Immature natural killer cell (primary cell): ENCODE measurements around the gene POU5F1. TPM values are rescaled to one million over a fixed set of nuclear protein-coding genes. Genes with fewer than 3 reads are reported as not detected.
A peak's percentile ranks its signal among the peaks of the same experiment; 100 is the strongest.
"Not testable (repeated sequence)": the region's sequence is repeated elsewhere in the genome, so short reads cannot be mapped to it uniquely, and the experiment has no call there.

Source experiments
- DNase-seq, 3 donors: peaks; one replicate each; pipeline ENCODE4 v3.0.0; 2022; ENCODE audit warnings: mixed read lengths in 1 of 3
- H3K27ac Mint-ChIP-seq, 6 donors: one replicate each; pipeline ENCODE4 v1.8.0; 2020; ENCODE audit warnings: mixed read lengths in 6 of 6, mild to moderate bottlenecking in 5 of 6, inconsistent platforms in 4 of 6, moderate library complexity in 3 of 6
- H3K27me3 Mint-ChIP-seq, 3 donors: one replicate each; pipeline ENCODE4 v1.8.0; 2020 to 2021; ENCODE audit warnings: low read depth in 3 of 3, mild to moderate bottlenecking in 3 of 3, mixed read lengths in 3 of 3, moderate library complexity in 3 of 3, inconsistent platforms in 1 of 3
- H3K36me3 Mint-ChIP-seq, 3 donors: one replicate each; pipeline ENCODE4 v1.8.0; 2020; ENCODE audit warnings: mixed read lengths in 3 of 3, inconsistent platforms in 2 of 3, mild to moderate bottlenecking in 2 of 3
- H3K4me1 Mint-ChIP-seq, 2 donors: one replicate each; pipeline ENCODE4 v1.8.0; 2020; ENCODE audit warnings: inconsistent platforms in 2 of 2, mild to moderate bottlenecking in 2 of 2, mixed read lengths in 2 of 2, moderate library complexity in 1 of 2
- H3K4me3 Mint-ChIP-seq, 5 donors: one replicate each; pipeline ENCODE4 v1.8.0; 2020; ENCODE audit warnings: mild to moderate bottlenecking in 5 of 5, mixed read lengths in 5 of 5, inconsistent platforms in 3 of 5, moderate library complexity in 3 of 5
- H3K9me3 Mint-ChIP-seq, 6 donors: one replicate each; pipeline ENCODE4 v1.8.0; 2020; ENCODE audit warnings: mild to moderate bottlenecking in 6 of 6, mixed read lengths in 6 of 6, inconsistent platforms in 4 of 6, moderate library complexity in 3 of 6
- polyA plus RNA-seq, 3 donors: library from polyadenylated mRNA; unstranded; fragments of 300-500 nt; fragmentation: Illumina TruSeq; gene quantifications; one replicate each; pipeline ENCODE4 v1.2.3, GENCODE V29; 2021

POU5F1 gene
- polyA plus RNA-seq, 3 donors from 2014 or later, result 0.15 TPM; not detected in 2

GRCh38 chr6:31197559-31198305 is 27.2 kb upstream of the POU5F1 start:
- Mint-ChIP-seq H3K27me3 (peaks cover 11 to 17% (median 13%) of the 10 kb centered on the region in 3 donors), H3K9me3 (no peaks in the 10 kb centered on the region), H3K27ac (peak overlapping the region; percentile 89 to 97 (median 96)), H3K4me1 (peaks cover 47 to 63% of the 10 kb centered on the region in 2 donors), H3K4me3 (peak overlapping the region; percentile 90 to 96 (median 92)), H3K36me3 (peaks cover 0 to 7% (median 3%) of the 10 kb centered on the region in 3 donors)
- peak; percentile 94 to 95 (median 94) for DNase-seq

GRCh38 chr6:31196251-31197022 is 26.0 kb upstream of the POU5F1 start:
- H3K4me1 Mint-ChIP-seq, result peaks cover 39 to 52% of the 10 kb centered on the region in 2 donors
- H3K27ac Mint-ChIP-seq, result peak overlapping the region; percentile 89 to 97 (median 96)
- not testable (repeated sequence) for H3K36me3 Mint-ChIP-seq, DNase-seq, H3K9me3 Mint-ChIP-seq
- peak overlapping the region; percentile 90 to 96 (median 92) for H3K4me3 Mint-ChIP-seq
- peaks cover 11 to 17% (median 13%) of the 10 kb centered on the region in 3 donors for H3K27me3 Mint-ChIP-seq

GRCh38 chr6:31195308-31195979 is 25.0 kb upstream of the POU5F1 start:
- Mint-ChIP-seq H3K27ac (peak overlapping the region in 3 of 6 donors; percentile 94 to 96 (median 95)), H3K4me1 (peaks cover 34 to 45% of the 10 kb centered on the region in 2 donors), H3K27me3 (peaks cover 11 to 17% (median 13%) of the 10 kb centered on the region in 3 donors)
- not testable (repeated sequence) for H3K9me3 Mint-ChIP-seq, DNase-seq, H3K4me3 Mint-ChIP-seq, H3K36me3 Mint-ChIP-seq

- Mint-ChIP-seq H3K36me3 (peaks cover 0 to 4% (median 3%) of the 10 kb centered on the region in 3 donors), H3K4me1 (peaks cover 26 to 35% of the 10 kb centered on the region in 2 donors), H3K9me3 (no peaks in the 10 kb centered on the region), H3K27me3 (peaks cover 11 to 17% (median 13%) of the 10 kb centered on the region in 3 donors), H3K4me3 (no peak overlapping the region), H3K27ac (peak overlapping the region; percentile 17 to 81 (median 66))
- no peak for DNase-seq
These were observed 23.8 kb upstream of the POU5F1 start for GRCh38 chr6:31194061-31194834.

GRCh38 chr6:31193206-31193605 is 22.7 kb upstream of the POU5F1 start:
- H3K9me3 Mint-ChIP-seq, result no peaks in the 10 kb centered on the region
- H3K27ac Mint-ChIP-seq, result peak overlapping the region in 2 of 6 donors; percentile 6 to 12
- H3K4me3 Mint-ChIP-seq, result no peak overlapping the region
- H3K36me3 Mint-ChIP-seq, result peaks cover 0 to 4% (median 3%) of the 10 kb centered on the region in 3 donors
- DNase-seq, result no peak
- peaks cover 20 to 29% of the 10 kb centered on the region in 2 donors for H3K4me1 Mint-ChIP-seq
- peaks cover 11 to 17% (median 13%) of the 10 kb centered on the region in 3 donors for H3K27me3 Mint-ChIP-seq

GRCh38 chr6:31192431-31193105 is 22.1 kb upstream of the POU5F1 start:
- not testable (repeated sequence) for H3K4me3 Mint-ChIP-seq
- H3K27ac Mint-ChIP-seq, result peak overlapping the region in 3 of 6 donors; percentile 15 to 81 (median 21)
- peaks cover 15 to 23% of the 10 kb centered on the region in 2 donors for H3K4me1 Mint-ChIP-seq

GRCh38 chr6:31190488-31190887 is 20.0 kb upstream of the POU5F1 start:
- no peak overlapping the region for H3K4me3 Mint-ChIP-seq
- H3K27me3 Mint-ChIP-seq, result peaks cover 0 to 2% (median 1%) of the 10 kb centered on the region in 3 donors
- peaks cover 3 to 8% of the 10 kb centered on the region in 2 donors for H3K4me1 Mint-ChIP-seq
- H3K9me3 Mint-ChIP-seq, result no peaks in the 10 kb centered on the region
- no peak overlapping the region for H3K27ac Mint-ChIP-seq
- no peak for DNase-seq
- H3K36me3 Mint-ChIP-seq, result no peaks in the 10 kb centered on the region

More at GRCh38 chr6:31192431-31193105, 22.1 kb upstream of the POU5F1 start:
- not testable (repeated sequence) for H3K9me3 Mint-ChIP-seq, H3K36me3 Mint-ChIP-seq
- H3K27me3 Mint-ChIP-seq, result peaks cover 6 to 13% (median 8%) of the 10 kb centered on the region in 3 donors
- DNase-seq, result peak; percentile 48 to 59 (median 59)

- H3K27me3 Mint-ChIP-seq, DNase-seq, H3K4me1 Mint-ChIP-seq, H3K36me3 Mint-ChIP-seq, H3K4me3 Mint-ChIP-seq, H3K9me3 Mint-ChIP-seq, H3K27ac Mint-ChIP-seq: not testable (repeated sequence)
These were observed 18.7 kb upstream of the POU5F1 start for GRCh38 chr6:31189223-31189622.

- DNase-seq, result no peak
- peak overlapping the region in 1 of 6 donors; percentile 35 for H3K27ac Mint-ChIP-seq
- H3K27me3 Mint-ChIP-seq, result peaks cover 0 to 1% (median 0%) of the 10 kb centered on the region in 3 donors
- H3K9me3 Mint-ChIP-seq, result no peaks in the 10 kb centered on the region
- H3K4me1 Mint-ChIP-seq, result peaks cover 0 to 1% of the 10 kb centered on the region in 2 donors
- H3K36me3 Mint-ChIP-seq, result no peaks in the 10 kb centered on the region
- H3K4me3 Mint-ChIP-seq, result no peak overlapping the region
These were observed 17.3 kb upstream of the POU5F1 start for GRCh38 chr6:31187780-31188194.

GRCh38 chr6:31186052-31186734 is 15.7 kb upstream of the POU5F1 start:
- Mint-ChIP-seq H3K27ac (no peak overlapping the region), H3K4me3 (no peak overlapping the region), H3K36me3 (no peaks in the 10 kb centered on the region), H3K4me1 (peaks cover 0 to 1% of the 10 kb centered on the region in 2 donors), H3K9me3 (no peaks in the 10 kb centered on the region), H3K27me3 (peaks cover 0 to 1% (median 0%) of the 10 kb centered on the region in 3 donors)
- no peak for DNase-seq

GRCh38 chr6:31185695-31186051 is 15.2 kb upstream of the POU5F1 start:
- H3K27ac Mint-ChIP-seq, H3K9me3 Mint-ChIP-seq: not testable (repeated sequence)

GRCh38 chr6:31183859-31184258 is 13.4 kb upstream of the POU5F1 start:
- H3K9me3 Mint-ChIP-seq, H3K36me3 Mint-ChIP-seq, DNase-seq, H3K27ac Mint-ChIP-seq, H3K27me3 Mint-ChIP-seq, H3K4me3 Mint-ChIP-seq, H3K4me1 Mint-ChIP-seq: not testable (repeated sequence)

More at GRCh38 chr6:31185695-31186051, 15.2 kb upstream of the POU5F1 start:
- DNase-seq, H3K36me3 Mint-ChIP-seq, H3K4me3 Mint-ChIP-seq, H3K4me1 Mint-ChIP-seq, H3K27me3 Mint-ChIP-seq: not testable (repeated sequence)
